CD4-positive, alpha-beta T cell (primary cell): Measurements from ENCODE around the gene ACAD11. TPM values are rescaled to one million over a fixed set of nuclear protein-coding genes. Genes with fewer than 3 reads are reported as not detected.
"Not testable (repeated sequence)": the region's sequence is repeated elsewhere in the genome, so short reads cannot be mapped to it uniquely, and the experiment has no call there.

Source experiments
- ATAC-seq: fragments of 200-7000 bp; cut with Tn5 transposase; one replicate; pipeline ENCODE4 v1.10.0; 2022; ENCODE audit warnings: mild to moderate bottlenecking; ENCODE audit not compliant: poor library complexity
- CTCF ChIA-PET: fragments of 350-600 bp; sonication (Branson Sonifier 250); formaldehyde crosslinking; loops from one replicate; lab custom pipeline; 2021; ENCODE audit warnings: antibody characterized with exemption, inconsistent platforms; lab: Charles Lee
- POLR2A ChIA-PET: fragments of 350-600 bp; sonication (Branson Sonifier 250); formaldehyde crosslinking; loops from one replicate; lab custom pipeline; 2021; ENCODE audit warnings: antibody characterized with exemption, inconsistent platforms; lab: Charles Lee
- DNase-seq, 14 experiments: peaks; one replicate each; pipeline ENCODE4 v3.0.0-alpha.2; 2013 to 2020; ENCODE audit warnings: mixed read lengths in 2 of 14
- H3K27ac ChIP-seq, 2 donors: one replicate each; pipeline versions ENCODE4 v1.5.1 to v1.7.0; 2013; ENCODE audit warnings: low read length in 2 of 2, low read depth in 1 of 2, mild to moderate bottlenecking in 1 of 2
- H3K27me3 ChIP-seq, 2 experiments: 1 replicate in 1 of 2; 2 replicates in 1 of 2; pipeline versions ENCODE4 v1.6.1 to v1.7.0; 2013; ENCODE audit warnings: low read length in 2 of 2, control low read depth in 1 of 2, mild to moderate bottlenecking in 1 of 2, moderate library complexity in 1 of 2; ENCODE audit not compliant: insufficient read depth in 2 of 2, control insufficient read depth in 1 of 2
- H3K36me3 ChIP-seq: one replicate; pipeline ENCODE4 v1.6.1; 2013; ENCODE audit warnings: low read length, control low read depth; ENCODE audit not compliant: insufficient read depth
- H3K4me1 ChIP-seq: one replicate; pipeline ENCODE4 v1.6.1; 2013; ENCODE audit warnings: low read length, control low read depth; ENCODE audit not compliant: insufficient read depth
- H3K4me3 ChIP-seq: one replicate; pipeline ENCODE4 v1.5.1; 2013; ENCODE audit warnings: mild to moderate bottlenecking, low read length, moderate library complexity
- H3K9me3 ChIP-seq, 2 experiments: 1 replicate in 1 of 2; 2 replicates in 1 of 2; pipeline versions ENCODE4 v1.6.1 to v1.7.0; 2013; ENCODE audit warnings: low read length in 2 of 2, mild to moderate bottlenecking in 2 of 2, control low read depth in 1 of 2, moderate library complexity in 1 of 2; ENCODE audit not compliant: control insufficient read depth in 1 of 2, insufficient read depth in 1 of 2
- H3K27ac Mint-ChIP-seq: one replicate; pipeline ENCODE4 v1.8.0; 2020; ENCODE audit warnings: mixed read lengths
- H3K27me3 Mint-ChIP-seq: one replicate; pipeline ENCODE4 v1.8.0; 2021; ENCODE audit warnings: mixed read lengths
- H3K36me3 Mint-ChIP-seq: one replicate; pipeline ENCODE4 v1.8.0; 2021; ENCODE audit warnings: low read depth, mixed read lengths
- H3K4me1 Mint-ChIP-seq: one replicate; pipeline ENCODE4 v1.8.0; 2021; ENCODE audit warnings: low read depth, mixed read lengths
- H3K4me3 Mint-ChIP-seq: one replicate; pipeline ENCODE4 v1.8.0; 2020; ENCODE audit warnings: mild to moderate bottlenecking, mixed read lengths
- H3K9me3 Mint-ChIP-seq: one replicate; pipeline ENCODE4 v1.8.0; 2020; ENCODE audit warnings: mixed read lengths
- CTCF ChIP-seq: fragments of 200-600 bp; IDR thresholded peaks from one replicate; pipeline ENCODE4 v1.8.0; 2022; ENCODE audit warnings: antibody characterized with exemption, mild to moderate bottlenecking
- intact Hi-C, 2 experiments: fragments of 100-400 bp; cut with DNase I in 1 of 2; cut with micrococcal nuclease in 1 of 2; formaldehyde crosslinking; loops; one replicate each; pipeline versions ENCODE4 v1.15.1 to v1.9.0; 2023 to 2025; cut with DNase I, micrococcal nuclease
- total RNA-seq, 174 experiments: library from RNA in 2 of 174; stranded (reverse) in 2 of 174; gene quantifications; one replicate each; pipeline ENCODE4 v1.2.3 and lab custom pipeline; 2021 to 2026

The ACAD11 gene
- total RNA-seq, 2 experiments from 2014 or later, result 26.6 to 27.9 TPM

GRCh38 chr3:132563420-132564069 is 96.1 kb downstream of the ACAD11 start:
- DNase-seq (no peak), ATAC-seq (no peak)
- no peak overlapping the region for H3K4me3 Mint-ChIP-seq
- no peaks in the 10 kb centered on the region for H3K27me3 Mint-ChIP-seq
- no peak overlapping the region for H3K27ac Mint-ChIP-seq
- peaks cover 62% of the 10 kb centered on the region for H3K36me3 Mint-ChIP-seq
- no peak for TF ChIP-seq CTCF
- no peaks in the 10 kb centered on the region for H3K9me3 Mint-ChIP-seq
- POLR2A ChIA-PET, result no interaction called here
- CTCF ChIA-PET, result no interaction called here
- Histone ChIP-seq H3K27me3 (no peaks in the 10 kb centered on the region), H3K27ac (no peak overlapping the region), H3K4me1 (no peaks in the 10 kb centered on the region), H3K9me3 (no peaks in the 10 kb centered on the region), H3K4me3 (no peak overlapping the region), H3K36me3 (peaks cover 12% of the 10 kb centered on the region)
- H3K4me1 Mint-ChIP-seq, result no peaks in the 10 kb centered on the region
- intact Hi-C loops, result no loop called here

- ChIA-PET CTCF (no interaction called here), POLR2A (no interaction called here)
- DNase-seq (no peak), ATAC-seq (no peak)
- H3K9me3 ChIP-seq, result no peaks in the 10 kb centered on the region
- no peaks in the 10 kb centered on the region for H3K27me3 ChIP-seq
- Mint-ChIP-seq H3K27me3 (no peaks in the 10 kb centered on the region), H3K9me3 (no peaks in the 10 kb centered on the region), H3K4me1 (no peaks in the 10 kb centered on the region), H3K4me3 (no peak overlapping the region), H3K27ac (no peak overlapping the region), H3K36me3 (peaks cover 65% of the 10 kb centered on the region)
- H3K27ac ChIP-seq, result no peak overlapping the region
- no peak for TF ChIP-seq CTCF
- intact Hi-C loops, result no loop called here
- H3K4me3 ChIP-seq, result no peak overlapping the region
- no peaks in the 10 kb centered on the region for H3K4me1 ChIP-seq
- H3K36me3 ChIP-seq, result peaks cover 12% of the 10 kb centered on the region
Observed at GRCh38 chr3:132561003-132561402, 98.6 kb downstream of the ACAD11 start.

GRCh38 chr3:132556508-132557159 is 103.0 kb downstream of the ACAD11 start:
- no peaks in the 10 kb centered on the region for H3K4me1 ChIP-seq

DNA sequence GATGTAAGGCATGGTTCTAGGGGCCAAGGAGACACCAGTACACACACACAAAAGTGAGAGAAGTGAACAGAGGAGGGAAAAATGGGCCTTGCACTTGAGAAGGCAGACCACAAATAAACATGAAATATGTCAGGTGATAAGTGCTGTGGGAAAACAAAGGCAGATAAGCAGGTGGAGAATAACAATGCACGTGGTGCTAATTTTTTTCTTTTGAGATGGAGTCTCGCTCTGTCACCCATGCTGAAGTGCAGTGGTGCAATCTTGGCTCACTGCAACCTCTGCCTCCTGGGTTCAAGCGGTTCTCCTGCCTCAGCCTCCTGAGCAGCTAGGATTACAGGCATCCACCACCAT is 103.6 kb downstream of the ACAD11 start:
- not testable (repeated sequence) for H3K4me1 Mint-ChIP-seq

More at GRCh38 chr3:132556508-132557159, 103.0 kb downstream of the ACAD11 start:
- POLR2A ChIA-PET, result no interaction called here
- intact Hi-C loops, result no loop called here
- TF ChIP-seq CTCF, result no peak
- ATAC-seq (no peak), DNase-seq (no peak)
- Mint-ChIP-seq H3K27ac (no peak overlapping the region), H3K27me3 (no peaks in the 10 kb centered on the region), H3K4me3 (no peak overlapping the region), H3K4me1 (peaks cover 5% of the 10 kb centered on the region), H3K9me3 (no peaks in the 10 kb centered on the region), H3K36me3 (peaks cover 30% of the 10 kb centered on the region)
- CTCF ChIA-PET, result no interaction called here
- peaks cover 12% of the 10 kb centered on the region for H3K36me3 ChIP-seq
- no peaks in the 10 kb centered on the region for H3K9me3 ChIP-seq
- no peak overlapping the region for H3K27ac ChIP-seq
- no peaks in the 10 kb centered on the region for H3K27me3 ChIP-seq
- H3K4me3 ChIP-seq, result no peak overlapping the region

More for the DNA sequence above, 103.6 kb downstream of the ACAD11 start:
- POLR2A ChIA-PET, H3K27me3 Mint-ChIP-seq, H3K4me3 Mint-ChIP-seq, H3K4me1 ChIP-seq, H3K27me3 ChIP-seq, H3K27ac Mint-ChIP-seq, DNase-seq, H3K9me3 Mint-ChIP-seq, H3K9me3 ChIP-seq, H3K4me3 ChIP-seq, H3K27ac ChIP-seq, CTCF ChIA-PET, ATAC-seq, intact Hi-C loops: not testable (repeated sequence)
- peaks cover 27% of the 10 kb centered on the region for H3K36me3 Mint-ChIP-seq
- H3K36me3 ChIP-seq, result peaks cover 12% of the 10 kb centered on the region
